SU-DHL-6 (cell line): Measurements from ENCODE around the gene EPB41.

Experiments
- CTCF ChIP-seq: fragments of 200-600 bp; sonication (generic); IDR thresholded peaks from one replicate; pipeline ENCODE4 v1.5.1; 2017; ENCODE audit warnings: antibody characterized with exemption, mild to moderate bottlenecking, low read length, moderate library complexity; ENCODE audit not compliant: insufficient read depth, poor library complexity, severe bottlenecking
- EZH2phosphoT487 ChIP-seq: fragments of 200-600 bp; sonication (generic), shearing (Covaris generic); conservative IDR thresholded peaks from 2 replicates; pipeline ENCODE4 v1.6.1; 2018; ENCODE audit warnings: mild to moderate bottlenecking, antibody characterized with exemption, low read length, moderate library complexity, mixed read lengths

GRCh38 chr1:29004288-29004687, 89.9 kb downstream of the EPB41 start:
- TF ChIP-seq CTCF: no peak
- no peak for TF ChIP-seq EZH2phosphoT487
